Stimulated activated CD8-positive, alpha-beta memory T cell treated with anti-CD3 and anti-CD28 coated beads, Interleukin-15, amount 100 ng/mL, for 48 hours (primary cell): ENCODE data around the gene SUPT3H.
"Not testable (repeated sequence)": the region's sequence is repeated elsewhere in the genome, so short reads cannot be mapped to it uniquely, and the experiment has no call there.

Source experiments
- DNase-seq, 2 donors: peaks; one replicate each; pipeline ENCODE4 v3.0.0-alpha.2; 2020; ENCODE audit warnings: low read depth in 2 of 2

SUPT3H gene

DNA sequence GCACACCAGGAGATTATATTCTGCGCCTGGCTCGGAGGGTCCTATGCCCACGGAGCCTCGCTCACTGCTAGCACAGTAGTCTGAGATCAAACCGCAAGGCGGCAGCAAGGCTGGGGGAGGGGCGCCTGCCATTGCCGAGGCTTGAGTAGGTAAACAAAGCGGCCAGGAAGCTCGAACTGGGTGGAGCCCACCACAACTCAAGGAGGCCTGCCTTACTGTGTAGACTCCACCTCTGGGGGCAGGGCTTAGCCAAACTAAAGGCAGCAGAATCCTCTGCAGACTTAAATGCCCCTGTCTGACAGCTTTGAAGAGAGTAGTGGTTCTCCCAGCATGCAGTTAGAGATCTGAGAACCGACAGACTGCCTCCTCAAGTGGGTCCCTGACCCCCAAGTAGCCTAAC, 477.4 kb downstream of the SUPT3H start:
- DNase-seq: not testable (repeated sequence)

DNA sequence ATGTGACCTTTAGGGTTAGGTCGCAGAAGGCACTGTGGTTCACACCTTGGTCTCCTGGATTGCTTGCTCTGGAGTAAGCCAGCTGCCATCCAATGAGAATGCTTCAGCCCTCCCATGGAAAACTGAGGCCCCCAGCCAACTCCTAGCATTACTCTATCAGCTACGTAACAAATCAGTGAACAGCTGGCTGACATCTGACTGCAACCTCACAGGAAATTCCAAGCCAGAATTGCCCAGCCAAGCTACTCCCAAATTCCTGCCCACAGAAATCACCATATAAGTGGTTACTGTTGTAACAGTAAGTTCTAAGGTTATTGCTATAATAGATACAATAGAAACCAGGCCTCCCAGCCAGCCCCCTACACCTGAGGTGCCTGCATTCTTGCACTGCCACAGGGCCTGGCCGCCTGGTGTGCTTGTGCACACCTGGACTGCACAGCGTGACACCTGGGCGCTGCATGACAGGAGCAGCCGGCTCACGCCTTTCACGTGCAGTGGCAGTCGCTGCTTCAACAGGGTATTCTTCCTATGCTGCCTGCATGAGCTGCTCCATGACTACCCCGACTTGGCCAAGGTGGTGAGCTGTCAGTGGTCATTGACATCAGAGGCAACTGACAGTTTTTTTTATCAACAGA, 479.3 kb downstream of the SUPT3H start:
- DNase-seq: no peak

DNA sequence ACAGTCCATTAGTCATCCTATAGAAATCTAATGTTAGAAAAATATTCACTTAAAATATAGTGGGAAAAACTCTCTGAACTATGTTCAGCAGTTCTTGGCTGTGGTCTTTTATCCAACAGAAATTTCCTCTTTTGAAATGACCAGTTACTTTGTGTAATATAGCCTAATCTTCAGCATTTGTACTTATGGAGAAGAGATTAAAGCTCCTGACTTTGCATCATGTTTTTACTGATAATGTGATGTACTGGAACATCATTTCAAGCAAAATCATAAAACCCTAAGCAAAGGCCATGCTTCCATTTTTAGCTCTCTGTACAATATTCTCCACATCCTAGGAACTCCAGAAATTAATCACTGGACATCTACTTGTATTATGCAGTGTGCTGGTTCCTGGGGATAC, 480.4 kb downstream of the SUPT3H start:
- no peak for DNase-seq

DNA sequence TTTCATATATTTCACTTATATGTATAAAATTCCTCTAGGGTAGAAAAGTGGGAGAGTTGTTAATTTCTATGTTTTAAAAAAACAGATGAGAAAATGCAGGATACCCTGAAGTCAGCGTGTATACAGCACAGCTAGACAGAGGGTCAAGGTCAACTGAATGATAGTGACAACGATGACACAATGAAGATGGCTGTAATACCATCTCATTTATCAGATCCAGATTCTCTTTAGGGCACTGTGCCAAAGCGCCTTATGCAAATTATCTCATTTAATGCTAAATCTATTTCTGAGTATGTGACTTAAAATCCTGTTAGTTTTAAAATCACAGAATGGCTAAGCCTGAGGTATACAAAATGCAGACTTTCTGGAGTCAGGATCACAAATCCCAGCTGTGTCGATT, 481.0 kb downstream of the SUPT3H start:
- no peak for DNase-seq

DNA sequence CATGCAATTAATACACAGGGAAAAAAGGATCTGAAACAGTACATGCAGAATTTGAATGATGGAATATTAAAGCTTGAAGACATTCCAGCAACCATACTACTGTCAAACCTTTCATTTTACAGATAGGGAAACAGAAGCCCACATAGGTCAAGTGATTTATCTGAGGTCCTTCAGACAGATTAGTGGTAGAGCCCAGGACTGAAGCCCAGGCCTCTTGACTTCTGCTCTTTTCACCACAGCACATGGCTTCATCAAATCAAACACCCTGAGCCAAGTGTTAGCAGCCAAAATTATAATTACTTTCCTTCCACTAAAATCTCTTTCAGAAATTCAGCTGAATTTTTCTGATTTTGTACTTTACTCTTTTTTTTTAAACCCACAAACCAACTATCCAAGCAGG, 485.2 kb downstream of the SUPT3H start:
- no peak for DNase-seq

DNA sequence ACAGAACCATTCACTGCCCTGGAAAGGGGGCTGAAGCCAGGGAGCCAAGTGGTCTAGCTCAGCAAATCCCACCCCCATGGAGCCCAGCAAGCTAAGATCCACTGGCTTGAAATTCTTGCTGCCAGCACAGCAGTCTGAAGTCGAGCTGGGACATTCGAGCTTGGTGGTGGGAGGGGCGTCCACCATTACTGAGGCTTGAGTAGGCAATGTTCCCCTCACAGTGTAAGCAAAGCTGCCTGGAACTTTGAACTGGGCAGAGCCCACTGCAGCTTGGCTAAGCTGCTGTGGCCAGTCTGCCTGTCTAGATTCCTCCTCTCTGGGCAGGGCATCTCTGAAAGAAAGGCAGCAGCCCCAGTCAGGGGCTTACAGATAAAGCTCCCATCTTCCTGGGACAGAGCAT, 498.7 kb downstream of the SUPT3H start:
- not testable (repeated sequence) for DNase-seq

DNA sequence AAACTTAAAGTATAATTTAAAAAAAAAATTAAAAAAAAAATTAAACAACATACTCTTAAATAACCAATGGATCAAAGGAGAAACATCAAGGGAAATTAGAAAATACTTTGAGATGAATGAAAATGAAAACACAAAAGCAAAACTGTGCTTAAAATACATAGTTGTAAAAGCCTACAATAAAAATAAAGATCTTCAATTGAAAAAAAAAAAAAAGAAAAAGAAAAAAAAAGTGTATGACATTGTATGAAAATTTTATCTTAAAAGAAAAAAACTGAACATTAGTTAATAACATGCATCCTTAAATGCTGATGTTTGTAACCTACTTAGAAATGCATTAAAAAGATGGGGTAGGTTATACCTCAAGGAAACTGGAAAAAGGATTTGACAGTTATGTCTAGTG, 501.1 kb downstream of the SUPT3H start:
- DNase-seq: not testable (repeated sequence)

DNA sequence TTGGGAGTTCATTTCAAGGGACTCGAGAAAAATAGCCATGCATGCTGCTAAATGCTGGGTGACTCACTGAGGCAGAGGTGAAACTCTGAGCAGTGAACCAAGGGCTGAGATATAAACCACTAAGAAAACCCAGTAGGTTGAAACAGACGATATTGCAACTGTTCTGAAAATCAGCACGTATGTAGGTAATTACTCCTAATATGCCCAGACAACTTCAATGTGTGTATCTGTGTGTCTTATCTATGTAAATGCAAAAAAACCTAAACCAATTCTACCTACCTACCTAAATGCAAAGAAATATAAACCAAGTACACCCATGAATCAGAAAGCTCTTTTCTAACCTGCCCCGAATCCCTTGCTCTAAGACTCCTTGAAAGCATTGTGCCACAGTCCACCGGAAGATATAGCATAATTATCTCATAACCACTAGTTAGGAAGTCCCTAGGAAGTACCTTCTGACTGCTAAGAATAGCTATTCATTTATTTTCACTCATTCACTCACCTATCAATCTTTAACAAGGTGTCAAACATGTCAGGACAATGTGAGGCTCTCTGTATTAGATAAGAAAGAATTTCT, 508.3 kb downstream of the SUPT3H start:
- no peak for DNase-seq

DNA sequence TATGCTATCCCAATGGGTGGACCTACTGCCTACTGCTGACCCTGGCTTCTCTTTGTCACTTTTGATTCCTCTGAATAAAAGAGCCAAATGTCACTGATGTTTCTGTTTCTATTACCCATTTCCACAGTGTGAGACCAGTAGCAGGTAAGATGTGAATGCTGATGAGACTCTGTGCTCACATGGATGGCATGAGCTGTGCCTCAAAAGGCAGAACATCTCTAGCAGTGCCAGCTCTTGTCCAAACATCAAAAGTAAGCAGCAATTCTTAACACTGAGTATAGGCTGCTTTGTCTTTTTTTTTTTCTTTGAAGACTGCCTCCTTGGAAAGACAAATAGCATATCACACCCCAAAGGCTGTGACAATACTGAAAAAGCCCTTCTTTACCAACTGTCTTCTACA, 508.8 kb downstream of the SUPT3H start:
- no peak for DNase-seq

DNA sequence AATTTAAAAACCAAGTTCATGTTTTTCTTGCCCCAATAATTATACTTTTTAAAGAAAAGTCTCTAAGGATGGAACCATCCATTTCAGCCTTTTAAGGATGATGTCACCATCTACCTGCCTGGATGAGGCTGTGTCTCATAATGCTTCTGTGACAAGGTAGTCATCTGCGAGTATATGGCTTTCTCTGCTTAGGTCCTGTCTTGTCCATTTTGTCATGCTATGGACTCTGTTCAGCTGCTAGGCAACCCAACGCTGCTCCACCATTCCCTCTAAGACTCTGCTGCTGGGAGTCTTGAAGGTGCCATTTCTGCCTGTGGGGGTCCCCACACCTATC, 509.4 kb downstream of the SUPT3H start:
- DNase-seq: no peak

DNA sequence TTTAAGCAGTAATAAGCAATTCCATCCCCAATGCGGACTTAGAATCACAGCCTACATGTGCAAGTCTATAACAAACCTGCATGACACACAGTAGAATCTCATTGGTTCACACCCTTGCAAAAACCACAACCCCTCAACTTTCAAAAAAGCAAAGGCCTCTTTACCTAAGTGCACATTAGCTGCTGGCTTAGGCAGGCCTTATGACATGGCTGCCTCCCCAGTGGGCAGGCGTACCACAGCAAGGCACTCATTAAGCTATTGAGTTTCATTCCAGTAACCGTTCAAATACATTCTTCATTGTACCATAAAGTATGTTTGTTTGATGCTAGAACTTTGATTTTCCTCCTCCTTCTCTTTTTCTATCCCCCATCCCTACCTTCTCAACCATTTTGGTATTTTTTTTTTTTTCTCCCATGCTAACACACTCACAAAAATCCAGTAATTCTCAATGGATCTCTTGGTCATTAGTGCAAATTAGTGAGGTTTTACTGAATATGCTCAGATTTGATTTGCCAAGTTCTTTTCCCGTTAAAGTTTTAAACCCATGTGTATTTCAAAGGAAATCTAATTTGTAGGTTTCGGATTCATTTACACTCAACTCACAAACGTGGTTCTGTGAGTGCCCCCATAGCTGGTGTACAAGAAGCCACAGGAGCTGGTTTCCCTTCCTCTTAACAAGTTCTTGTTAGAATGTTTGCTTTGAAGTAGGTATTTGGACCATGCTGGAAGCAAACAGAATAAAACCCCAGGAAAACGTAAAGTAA, 510.0 kb downstream of the SUPT3H start:
- DNase-seq: no peak

DNA sequence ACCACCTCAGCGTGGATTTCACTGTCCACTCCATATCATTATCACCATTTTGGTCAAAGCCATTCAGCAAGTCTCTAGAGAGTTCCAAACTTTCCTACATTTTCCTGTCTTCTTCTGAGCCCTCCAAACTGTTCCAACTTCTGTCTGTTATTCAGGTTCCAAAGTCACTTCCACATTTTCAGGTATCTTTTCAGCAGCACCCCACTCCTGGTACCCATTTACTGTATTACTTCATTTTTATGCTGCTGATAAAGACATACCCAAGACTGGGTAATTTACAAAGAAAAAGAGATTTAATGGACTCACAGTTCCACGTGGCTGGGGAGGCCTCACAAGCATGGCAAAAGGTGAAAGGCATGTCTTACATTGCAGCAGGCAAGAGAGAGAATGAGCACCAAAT, 512.5 kb downstream of the SUPT3H start:
- not testable (repeated sequence) for DNase-seq

DNA sequence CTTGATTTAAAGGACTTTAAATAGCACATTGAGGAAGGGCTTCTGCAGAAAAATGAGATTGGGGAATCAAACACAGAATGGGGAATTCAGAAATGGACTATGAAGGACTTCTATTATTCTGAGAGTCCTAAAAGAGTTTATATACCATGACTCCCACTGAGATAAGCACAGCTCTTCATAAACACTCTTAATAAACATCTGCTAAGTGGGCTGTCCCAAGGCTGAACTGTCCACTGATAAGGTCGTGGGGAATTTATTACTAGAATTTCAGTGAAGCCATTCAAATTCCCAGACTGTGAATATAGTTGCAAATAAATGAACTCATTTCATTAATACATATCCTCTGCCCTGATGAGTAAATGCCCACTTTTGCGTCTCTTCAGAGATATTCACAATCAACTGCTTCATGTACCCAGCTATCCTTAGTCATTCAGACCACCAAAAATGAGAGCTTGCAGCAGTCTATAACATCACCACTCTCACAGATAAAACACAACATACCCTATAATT, 517.8 kb downstream of the SUPT3H start:
- DNase-seq: no peak

DNA sequence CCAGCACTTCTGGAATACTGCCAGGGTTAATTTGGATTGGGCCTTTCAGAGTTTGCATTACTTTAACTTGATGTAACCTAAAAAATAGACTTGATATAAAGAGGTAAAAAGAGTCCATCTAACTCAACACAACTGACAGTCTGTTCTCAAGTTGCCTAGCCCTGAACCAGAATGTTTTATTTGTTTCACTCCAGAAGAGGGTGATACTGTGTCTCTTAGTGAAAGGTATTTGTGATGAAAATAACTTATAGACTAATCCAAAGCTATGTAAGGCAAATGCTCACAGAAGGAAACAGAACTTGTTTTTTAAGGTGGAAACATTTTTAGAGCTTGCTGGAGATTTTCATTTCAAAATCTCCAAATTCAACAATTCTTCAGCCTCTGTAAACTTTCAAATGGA, 518.7 kb downstream of the SUPT3H start:
- DNase-seq: no peak

DNA sequence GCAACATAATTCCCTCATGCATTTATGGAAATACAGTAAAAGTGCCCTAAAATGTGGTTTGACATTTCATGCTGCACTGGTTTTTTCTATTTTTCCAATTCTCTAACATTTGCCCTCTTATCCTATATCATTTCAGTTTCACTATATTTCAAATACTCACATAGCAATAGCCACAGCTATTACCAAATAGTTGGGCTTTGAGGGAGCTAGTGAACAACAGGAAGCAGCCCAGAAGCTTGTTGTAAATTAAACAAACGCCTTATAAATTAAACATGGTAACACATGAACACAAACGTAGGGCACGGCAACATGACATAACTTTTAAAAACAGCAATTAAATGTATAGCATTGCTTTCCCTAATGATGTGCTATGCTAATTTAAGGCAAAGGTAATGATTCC, 521.3 kb downstream of the SUPT3H start:
- no peak for DNase-seq

DNA sequence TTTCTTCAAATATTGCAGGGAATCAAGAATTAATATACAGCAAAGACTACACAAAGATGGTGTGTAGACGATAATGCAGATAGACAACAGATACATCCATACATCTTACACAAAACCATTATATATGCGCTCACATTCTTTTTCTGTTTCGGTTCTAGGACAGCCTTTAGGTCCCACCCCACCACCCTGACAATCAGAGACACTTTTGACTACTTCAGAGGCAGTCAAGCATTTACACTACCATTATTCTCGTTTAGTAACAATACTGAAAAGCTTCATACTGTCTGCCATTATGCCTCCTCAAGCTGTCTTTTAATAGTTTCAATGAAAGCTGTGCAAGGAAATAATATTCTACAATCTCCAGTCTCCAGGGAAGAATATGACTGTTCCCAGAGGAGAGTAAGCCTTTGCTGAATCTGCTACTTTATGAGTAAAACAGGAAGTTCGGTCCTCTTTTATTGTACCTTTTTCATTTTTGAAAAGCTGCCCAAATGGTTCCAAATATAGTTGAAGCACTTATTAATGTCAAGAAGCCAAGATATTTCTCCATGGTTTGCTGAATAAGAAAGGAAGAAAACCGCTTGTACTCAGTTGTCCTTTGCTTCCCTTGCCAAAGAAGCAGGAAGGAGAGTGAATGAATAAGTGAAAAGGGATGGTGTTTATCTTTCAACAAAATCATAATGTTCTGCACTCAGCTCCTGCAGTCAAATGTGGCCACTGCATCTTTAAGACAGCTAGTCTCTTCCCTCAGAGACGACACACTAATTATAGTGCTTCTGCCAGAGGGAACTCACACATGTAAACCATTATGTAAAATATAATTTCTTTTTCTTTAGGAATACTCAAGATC, 521.9 kb downstream of the SUPT3H start:
- no peak for DNase-seq

DNA sequence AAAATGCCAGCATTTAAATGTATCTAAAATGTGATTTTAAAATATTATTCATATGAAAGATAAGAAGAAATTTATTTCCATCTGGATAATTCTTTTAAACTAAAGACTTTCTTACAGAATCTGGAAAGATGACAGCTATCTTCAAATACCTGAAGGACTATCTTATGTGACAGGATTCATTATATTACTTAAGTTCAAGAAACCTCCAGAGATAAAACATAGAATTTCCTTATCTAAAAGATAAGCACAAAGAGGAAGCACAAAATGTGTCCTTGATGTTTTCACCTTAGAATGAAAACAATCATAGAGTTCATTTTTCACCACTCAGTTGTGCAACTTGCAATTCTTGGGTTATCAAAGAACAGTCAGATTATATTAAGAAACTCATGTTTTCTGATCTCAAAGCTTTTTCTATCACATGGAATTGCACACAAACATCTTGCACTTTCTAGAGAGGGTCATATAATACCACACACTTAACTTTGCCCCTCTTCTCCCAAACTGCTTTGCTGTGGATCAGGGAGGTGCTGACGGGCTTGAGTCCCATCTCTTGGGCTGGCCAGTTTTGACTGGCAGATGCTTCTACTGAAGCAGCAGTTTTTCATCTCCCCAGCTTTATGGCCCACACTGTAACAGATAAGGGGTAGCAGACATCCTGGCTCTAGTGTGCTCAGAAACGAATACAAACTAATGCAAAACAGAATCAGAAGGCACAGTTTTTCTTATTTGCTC, 522.9 kb downstream of the SUPT3H start:
- DNase-seq: no peak

DNA sequence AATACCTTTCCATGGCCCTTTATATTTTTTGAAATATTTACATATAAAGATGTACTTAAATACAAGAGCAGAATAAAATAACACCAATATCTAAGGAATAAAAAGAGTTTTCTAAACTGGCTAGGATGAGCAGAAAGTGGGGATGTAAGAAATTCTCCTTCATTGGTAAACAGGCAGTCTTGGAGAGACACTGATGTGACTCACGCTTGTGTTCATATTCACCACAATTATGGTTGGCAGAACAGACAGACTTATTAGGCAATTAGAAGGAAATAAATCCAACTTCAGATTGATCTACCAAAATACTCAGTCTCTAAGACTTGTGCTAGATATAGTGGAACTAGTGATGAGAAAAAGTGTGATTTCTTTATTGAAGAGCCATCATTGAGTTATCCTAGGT, 526.6 kb downstream of the SUPT3H start:
- DNase-seq: no peak

DNA sequence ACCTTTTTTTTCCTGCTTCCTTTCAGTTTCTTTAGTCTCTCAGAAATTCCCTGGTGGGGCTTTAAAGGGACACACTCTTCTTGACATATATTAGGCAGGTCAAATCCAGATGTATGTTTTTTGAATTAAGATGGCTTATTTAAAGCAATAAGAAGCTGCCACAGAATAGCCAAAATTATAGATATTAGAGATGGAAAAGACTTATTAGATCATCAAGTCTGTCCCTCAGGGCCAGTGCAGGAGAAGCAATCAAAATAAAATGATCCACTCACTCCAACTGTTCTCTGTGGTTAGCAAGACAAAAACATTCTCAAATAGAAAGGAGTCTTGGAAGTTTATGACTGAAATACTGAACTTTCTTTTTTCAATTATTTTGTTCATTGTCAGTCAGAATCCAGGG, 527.4 kb downstream of the SUPT3H start:
- DNase-seq: no peak

DNA sequence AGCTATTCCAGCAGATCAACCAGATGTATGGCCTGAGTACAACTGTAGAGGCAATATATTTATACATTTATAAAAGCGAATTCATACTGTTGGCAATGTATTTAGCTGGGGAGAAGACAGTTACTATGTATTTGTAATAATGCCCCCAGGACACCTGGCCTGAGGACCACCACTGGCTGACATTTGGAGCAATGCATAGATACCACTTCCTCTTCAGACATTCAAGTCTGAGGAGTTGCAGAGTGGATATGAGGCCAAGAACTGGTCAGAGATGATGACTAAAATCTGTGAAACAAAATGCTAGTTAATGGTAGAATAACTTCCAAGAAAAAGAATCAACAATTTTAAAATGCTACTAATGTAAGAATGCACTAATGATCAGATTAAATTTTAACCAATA, 527.9 kb downstream of the SUPT3H start:
- no peak for DNase-seq

DNA sequence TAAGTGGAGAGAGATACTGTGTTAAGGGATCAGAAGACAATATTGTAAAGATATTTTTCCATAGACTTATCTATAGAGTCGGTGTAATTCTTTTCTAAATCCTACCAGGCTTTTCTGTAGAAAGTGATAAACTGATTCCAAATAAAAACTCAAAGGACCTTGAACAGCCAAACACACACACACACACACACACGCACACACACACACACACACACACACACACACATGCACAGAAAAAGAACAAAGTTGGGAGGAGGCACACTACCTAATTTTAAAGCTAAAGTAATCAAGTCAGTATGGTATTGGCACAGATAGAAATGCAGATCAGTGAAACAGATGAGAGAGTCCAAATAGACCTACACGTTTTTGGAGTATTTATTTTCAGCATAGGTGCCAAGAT, 534.0 kb downstream of the SUPT3H start:
- no peak for DNase-seq

DNA sequence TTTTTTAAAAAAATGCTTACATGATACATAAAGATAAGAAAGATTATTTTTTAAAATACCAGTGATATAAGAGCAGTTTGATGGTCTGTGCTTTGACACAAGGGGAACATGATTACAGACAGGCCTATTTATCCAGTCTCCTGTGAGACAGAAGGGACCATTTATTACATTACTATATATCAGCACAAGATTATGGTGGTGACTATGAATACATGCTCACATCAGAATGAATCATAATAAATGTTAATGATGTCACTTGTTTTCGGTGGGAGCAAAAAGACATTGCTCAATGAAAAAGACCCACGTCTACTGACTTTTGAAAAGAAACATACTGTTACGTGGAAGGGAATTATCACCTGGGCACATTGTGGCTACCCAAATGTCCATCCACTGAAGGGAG, 535.1 kb downstream of the SUPT3H start:
- no peak for DNase-seq
